IPS-18c (cell line): ENCODE data around the gene CHCHD6.
"Not testable (repeated sequence)": the region's sequence is repeated elsewhere in the genome, so short reads cannot be mapped to it uniquely, and the experiment has no call there.

Experiments
- H3K4me3 ChIP-seq: 2 replicates; pipeline ENCODE4 v1.7.0; 2013; ENCODE audit warnings: low read depth, mild to moderate bottlenecking, low read length, moderate library complexity; ENCODE audit not compliant: insufficient read depth
- H3K9me3 ChIP-seq: one replicate; pipeline ENCODE4 v1.6.1; 2013; ENCODE audit warnings: mild to moderate bottlenecking, low read length, moderate library complexity; ENCODE audit not compliant: control insufficient read depth, insufficient read depth

CHCHD6 gene

GRCh38 chr3:126773783-126774182 lies 69.7 kb downstream of the CHCHD6 start:
- Histone ChIP-seq H3K4me3 (no peak overlapping the region), H3K9me3 (peaks cover 2% of the 10 kb centered on the region)

GRCh38 chr3:126777366-126777765 lies 73.3 kb downstream of the CHCHD6 start:
- H3K9me3 ChIP-seq, result no peaks in the 10 kb centered on the region
- H3K4me3 ChIP-seq, result no peak overlapping the region

GRCh38 chr3:126780666-126781065 lies 76.6 kb downstream of the CHCHD6 start:
- no peak overlapping the region; the same call in 1 of the 2 replicates for H3K4me3 ChIP-seq
- H3K9me3 ChIP-seq, result no peaks in the 10 kb centered on the region

GRCh38 chr3:126781406-126781805 lies 77.4 kb downstream of the CHCHD6 start:
- Histone ChIP-seq H3K9me3 (no peaks in the 10 kb centered on the region), H3K4me3 (no peak overlapping the region)

- H3K4me3 ChIP-seq, result no peak overlapping the region
Observed at GRCh38 chr3:126781889-126782491, 78.0 kb downstream of the CHCHD6 start.

GRCh38 chr3:126782536-126782935 lies 78.5 kb downstream of the CHCHD6 start:
- Histone ChIP-seq H3K9me3 (no peaks in the 10 kb centered on the region), H3K4me3 (no peak overlapping the region)

More at GRCh38 chr3:126781889-126782491, 78.0 kb downstream of the CHCHD6 start:
- H3K9me3 ChIP-seq, result no peaks in the 10 kb centered on the region

GRCh38 chr3:126784254-126784653 lies 80.2 kb downstream of the CHCHD6 start:
- Histone ChIP-seq H3K9me3 (no peaks in the 10 kb centered on the region), H3K4me3 (no peak overlapping the region)

GRCh38 chr3:126791320-126791719 lies 87.3 kb downstream of the CHCHD6 start:
- not testable (repeated sequence) for H3K9me3 ChIP-seq, H3K4me3 ChIP-seq

GRCh38 chr3:126792998-126793397 lies 89.0 kb downstream of the CHCHD6 start:
- Histone ChIP-seq H3K9me3 (peaks cover 3% of the 10 kb centered on the region), H3K4me3 (no peak overlapping the region)

GRCh38 chr3:126797563-126797962 lies 93.5 kb downstream of the CHCHD6 start:
- Histone ChIP-seq H3K4me3 (no peak overlapping the region), H3K9me3 (peaks cover 10% of the 10 kb centered on the region)

GRCh38 chr3:126798521-126798920 lies 94.5 kb downstream of the CHCHD6 start:
- H3K9me3 ChIP-seq, result peaks cover 10% of the 10 kb centered on the region

GRCh38 chr3:126799099-126799498 lies 95.1 kb downstream of the CHCHD6 start:
- Histone ChIP-seq H3K9me3 (peaks cover 10% of the 10 kb centered on the region), H3K4me3 (no peak overlapping the region)

More at GRCh38 chr3:126798521-126798920, 94.5 kb downstream of the CHCHD6 start:
- H3K4me3 ChIP-seq, result no peak overlapping the region

GRCh38 chr3:126801312-126801711 lies 97.3 kb downstream of the CHCHD6 start:
- H3K4me3 ChIP-seq, H3K9me3 ChIP-seq: not testable (repeated sequence)

GRCh38 chr3:126807795-126808194 lies 103.8 kb downstream of the CHCHD6 start:
- H3K4me3 ChIP-seq, result no peak overlapping the region
- no peaks in the 10 kb centered on the region for H3K9me3 ChIP-seq

- Histone ChIP-seq H3K4me3 (no peak overlapping the region), H3K9me3 (no peaks in the 10 kb centered on the region)
Observed at GRCh38 chr3:126811530-126811929, 107.5 kb downstream of the CHCHD6 start.

- H3K9me3 ChIP-seq, result peaks cover 2% of the 10 kb centered on the region
- no peak overlapping the region for H3K4me3 ChIP-seq
Observed at GRCh38 chr3:126816298-126816697, 112.3 kb downstream of the CHCHD6 start.

- peaks cover 2% of the 10 kb centered on the region for H3K9me3 ChIP-seq
- H3K4me3 ChIP-seq, result no peak overlapping the region
Observed at GRCh38 chr3:126816986-126817777, 113.1 kb downstream of the CHCHD6 start.

GRCh38 chr3:126817781-126818180 lies 113.7 kb downstream of the CHCHD6 start:
- Histone ChIP-seq H3K9me3 (peaks cover 2% of the 10 kb centered on the region), H3K4me3 (no peak overlapping the region)
